Left forelimb (tissue), 1 donor: ENCODE results near the gene FAIM2.
"Not testable (repeated sequence)": the region's sequence is repeated elsewhere in the genome, so short reads cannot be mapped to it uniquely, and the experiment has no call there.

Experiments
- DNase-seq: peaks from one replicate; pipeline ENCODE4 v3.0.0-alpha.2; 2018; ENCODE audit warnings: low spot score

FAIM2 gene

DNA sequence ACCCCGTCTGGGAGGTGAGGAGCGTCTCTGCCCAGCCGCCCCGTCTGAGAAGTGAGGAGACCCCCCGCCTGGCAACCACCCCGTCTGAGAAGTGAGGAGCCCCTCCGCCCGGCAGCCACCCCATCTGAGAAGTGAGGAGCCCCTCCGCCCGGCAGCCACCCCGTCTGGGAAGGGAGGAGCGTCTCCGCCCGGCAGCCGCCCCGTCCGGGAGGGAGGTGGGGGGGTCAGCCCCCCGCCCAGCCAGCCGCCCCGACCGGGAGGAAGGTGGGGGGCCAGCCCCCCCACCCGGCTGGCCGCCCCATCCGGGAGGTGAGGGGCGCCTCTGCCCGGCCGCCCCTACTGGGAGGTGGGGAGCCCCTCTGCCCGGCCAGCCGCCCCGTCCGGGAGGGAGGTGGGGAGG lies 42.8 kb downstream of the FAIM2 start:
- DNase-seq: not testable (repeated sequence)

DNA sequence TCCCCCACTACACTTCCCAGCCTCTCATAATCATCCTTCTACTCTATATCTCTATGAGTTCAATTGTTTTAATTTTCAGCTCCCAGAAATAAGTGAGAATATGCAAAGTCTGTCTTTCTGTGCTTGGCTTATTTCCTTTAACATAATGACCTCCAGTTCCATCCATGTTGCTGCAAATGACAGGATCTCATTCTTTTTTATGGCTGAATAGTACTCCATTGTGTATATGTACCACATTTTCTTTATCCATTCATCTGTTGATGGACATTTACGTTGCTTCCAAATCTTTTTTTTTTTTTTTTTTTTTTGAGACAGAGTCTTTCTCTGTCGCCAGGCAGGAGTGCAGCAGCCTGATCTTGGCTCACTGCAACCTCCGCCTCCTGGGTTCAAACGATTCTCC lies 47.8 kb downstream of the FAIM2 start:
- not testable (repeated sequence) for DNase-seq

DNA sequence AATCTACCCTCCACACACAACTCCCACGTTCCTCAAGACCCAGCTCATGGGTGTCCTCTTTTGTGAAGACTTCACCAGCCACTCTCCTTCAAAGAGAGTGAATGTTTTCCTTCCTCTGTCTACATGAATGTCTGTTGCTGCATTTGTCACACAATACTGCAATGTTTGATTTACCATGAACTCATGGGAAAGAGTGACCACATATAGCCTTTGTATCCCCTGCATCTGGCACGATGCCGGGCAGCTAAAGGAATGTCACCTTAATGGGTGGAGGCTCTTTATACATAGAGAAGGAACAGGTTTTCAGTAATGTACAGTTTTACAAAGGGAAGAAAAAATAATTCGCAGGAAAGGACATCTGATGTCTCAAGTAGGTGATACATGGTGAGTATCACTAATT lies 48.7 kb downstream of the FAIM2 start:
- no peak for DNase-seq

DNA sequence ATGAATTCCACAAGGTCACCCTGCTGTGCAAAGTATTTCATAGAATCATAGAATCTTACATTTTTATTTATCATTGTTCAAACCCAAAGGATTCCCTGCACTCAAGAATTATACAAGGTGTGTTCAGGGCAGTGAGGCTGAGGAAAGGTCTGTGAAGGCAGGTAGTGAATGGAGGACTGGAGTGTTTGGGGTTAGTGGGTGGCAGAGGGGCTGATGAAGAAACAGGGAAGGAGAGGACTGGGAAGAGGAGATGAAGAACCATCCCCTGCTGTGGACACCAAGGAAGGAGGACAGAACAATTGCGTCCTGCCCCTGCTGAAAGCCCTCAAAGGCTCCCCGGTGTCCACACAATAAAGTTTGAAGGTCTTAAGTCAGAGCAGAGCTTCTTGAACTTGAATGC lies 50.0 kb downstream of the FAIM2 start:
- no peak for DNase-seq

DNA sequence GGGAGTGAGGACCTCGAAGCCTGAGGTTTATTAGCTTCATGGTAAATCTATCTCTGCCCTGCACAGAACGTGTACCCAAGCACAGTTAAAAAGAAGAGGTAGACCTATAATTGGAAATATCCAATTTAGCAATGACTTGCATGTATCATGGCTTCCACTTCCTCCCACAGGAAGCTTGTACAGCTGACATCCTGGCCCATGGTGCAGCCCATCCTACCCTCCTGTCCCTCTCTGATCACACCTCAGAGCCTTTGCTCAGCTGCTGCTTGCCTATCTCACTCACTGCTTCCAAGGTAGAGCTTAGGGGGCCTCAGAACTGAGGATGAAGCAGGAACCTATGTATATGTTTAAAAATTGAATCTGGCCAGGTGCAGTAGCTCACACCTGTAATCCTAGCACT lies 56.5 kb downstream of the FAIM2 start:
- no peak for DNase-seq

DNA sequence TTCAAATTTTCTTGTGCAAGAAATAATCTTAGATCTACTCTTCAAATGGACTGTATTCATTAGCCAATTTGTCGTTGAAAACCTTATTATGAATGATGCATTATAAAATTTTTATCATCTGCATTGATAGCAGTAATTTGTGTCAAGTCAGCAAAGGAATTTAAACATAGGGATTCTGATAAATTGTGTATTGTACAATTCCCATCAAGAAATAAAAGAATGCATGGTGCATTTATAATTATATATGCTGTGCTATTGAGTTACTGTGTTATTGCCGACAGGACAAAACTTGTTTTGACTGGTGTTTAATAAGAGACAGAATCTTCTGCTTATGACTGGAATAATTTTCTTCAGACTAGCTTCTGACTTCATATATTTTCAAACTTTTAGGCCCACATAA lies 57.7 kb downstream of the FAIM2 start:
- DNase-seq: no peak

DNA sequence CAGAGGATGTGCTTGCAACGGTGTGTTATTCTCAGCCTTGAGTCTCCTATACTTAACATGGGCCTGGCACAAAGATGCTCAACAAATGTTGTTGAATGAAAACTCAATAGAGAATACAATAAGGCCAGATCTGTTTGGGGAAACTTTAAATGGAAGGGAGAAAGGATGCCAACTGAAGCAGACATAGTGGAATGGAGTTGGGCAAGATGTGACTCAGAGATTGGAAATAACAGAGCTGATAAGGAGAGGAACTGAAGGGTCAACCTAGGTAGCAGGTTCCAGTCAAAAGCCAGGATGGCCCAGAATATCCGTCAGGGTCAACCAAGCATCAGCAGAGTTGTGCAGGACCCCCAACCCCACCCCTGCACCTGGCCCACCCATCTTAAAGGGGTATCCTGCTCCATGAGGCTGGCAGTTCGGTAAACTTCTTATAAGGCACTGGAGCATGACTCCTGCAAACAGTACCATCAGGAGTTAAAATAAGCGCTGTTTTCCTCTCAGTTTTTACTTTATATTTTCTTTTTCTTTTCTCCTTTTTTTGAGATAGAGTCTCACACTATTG lies 59.7 kb downstream of the FAIM2 start:
- DNase-seq: no peak

GRCh38 chr12:49843411-49843810 lies 60.3 kb downstream of the FAIM2 start:
- DNase-seq: no peak

- DNase-seq: peak; percentile 92
Measured at GRCh38 chr12:49842519-49843352, 61.0 kb downstream of the FAIM2 start, which contains the start of gene BCDIN3D. BCDIN3D (minus strand) TSS chr12:49843106; CDS start chr12:49843087, 19 bp downstream.

DNA sequence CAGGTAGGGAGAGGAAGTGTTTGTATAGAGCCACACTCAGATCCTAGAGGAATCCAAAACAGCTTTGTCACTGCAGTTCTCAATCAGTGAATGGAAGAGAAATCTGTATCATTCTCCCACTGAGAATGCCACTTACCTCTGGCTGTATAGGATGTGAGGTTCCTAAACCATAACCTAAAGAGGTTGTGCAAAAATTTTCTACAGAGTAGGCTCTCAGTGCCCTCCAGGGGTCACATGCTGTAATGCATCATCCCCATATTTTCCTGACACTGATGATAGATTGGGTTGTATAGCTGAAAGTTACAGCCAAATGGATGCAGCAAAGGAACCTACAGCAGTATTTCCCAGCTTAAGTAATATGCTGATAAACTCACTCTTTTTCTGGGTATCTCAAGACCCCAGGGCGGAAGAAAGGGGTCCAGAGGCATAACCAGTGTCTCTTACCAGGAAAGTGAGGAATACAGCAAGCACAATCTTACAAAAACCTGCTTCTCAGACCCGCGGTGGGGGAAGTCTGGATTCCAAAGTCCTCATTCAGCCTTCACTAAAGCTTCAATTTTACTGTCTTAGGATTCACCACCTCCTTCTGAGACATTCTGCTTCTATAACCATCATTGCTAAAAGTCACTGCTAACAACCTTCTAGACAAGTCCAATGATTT lies 64.6 kb downstream of the FAIM2 start:
- DNase-seq: no peak

DNA sequence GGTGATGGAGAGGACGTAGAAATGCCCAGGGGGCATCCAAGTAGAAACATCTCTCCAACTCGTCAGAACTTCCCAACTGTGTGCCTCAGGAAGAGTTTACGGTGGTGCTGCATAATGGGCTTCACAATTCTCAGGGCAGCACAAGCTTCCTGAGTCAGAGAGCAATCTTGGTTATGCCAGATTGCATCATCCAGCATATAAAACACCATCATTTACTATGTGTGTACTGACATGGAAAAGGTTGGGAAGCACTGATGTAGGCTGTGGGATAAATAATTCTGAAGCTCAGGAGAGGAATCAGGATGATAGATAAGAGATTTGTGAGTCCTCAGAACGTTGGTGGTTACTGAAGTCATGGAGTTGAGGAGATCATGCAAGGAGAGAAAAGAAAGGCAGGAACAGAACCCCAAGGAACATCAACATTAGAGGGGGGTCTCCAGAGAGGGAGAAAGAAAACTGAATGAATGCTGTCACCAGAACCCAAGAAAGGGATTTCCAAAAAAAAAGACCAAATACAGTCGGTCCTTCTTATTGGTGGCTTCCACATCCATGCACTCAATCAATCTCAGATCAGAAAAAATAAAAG lies 70.8 kb downstream of the FAIM2 start:
- DNase-seq: no peak

DNA sequence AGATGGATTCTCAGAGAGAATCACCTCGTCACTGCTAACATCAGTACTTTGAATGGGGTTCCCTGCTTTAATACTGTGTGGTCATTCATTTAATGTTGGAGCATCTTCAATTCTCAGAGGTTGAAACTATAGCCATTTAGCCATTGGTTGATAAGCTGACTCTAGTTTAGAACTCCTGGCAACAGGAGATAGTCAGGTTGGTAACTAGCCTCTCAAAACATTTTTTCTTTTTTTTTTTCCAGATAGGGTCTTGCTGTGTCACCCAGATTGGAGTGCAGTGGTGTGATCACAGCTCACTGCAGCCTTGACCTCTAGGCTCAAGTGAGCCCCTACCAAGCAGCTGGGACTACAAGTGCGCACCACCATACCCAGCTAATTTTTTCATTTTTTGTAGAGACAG lies 72.0 kb downstream of the FAIM2 start:
- no peak for DNase-seq

DNA sequence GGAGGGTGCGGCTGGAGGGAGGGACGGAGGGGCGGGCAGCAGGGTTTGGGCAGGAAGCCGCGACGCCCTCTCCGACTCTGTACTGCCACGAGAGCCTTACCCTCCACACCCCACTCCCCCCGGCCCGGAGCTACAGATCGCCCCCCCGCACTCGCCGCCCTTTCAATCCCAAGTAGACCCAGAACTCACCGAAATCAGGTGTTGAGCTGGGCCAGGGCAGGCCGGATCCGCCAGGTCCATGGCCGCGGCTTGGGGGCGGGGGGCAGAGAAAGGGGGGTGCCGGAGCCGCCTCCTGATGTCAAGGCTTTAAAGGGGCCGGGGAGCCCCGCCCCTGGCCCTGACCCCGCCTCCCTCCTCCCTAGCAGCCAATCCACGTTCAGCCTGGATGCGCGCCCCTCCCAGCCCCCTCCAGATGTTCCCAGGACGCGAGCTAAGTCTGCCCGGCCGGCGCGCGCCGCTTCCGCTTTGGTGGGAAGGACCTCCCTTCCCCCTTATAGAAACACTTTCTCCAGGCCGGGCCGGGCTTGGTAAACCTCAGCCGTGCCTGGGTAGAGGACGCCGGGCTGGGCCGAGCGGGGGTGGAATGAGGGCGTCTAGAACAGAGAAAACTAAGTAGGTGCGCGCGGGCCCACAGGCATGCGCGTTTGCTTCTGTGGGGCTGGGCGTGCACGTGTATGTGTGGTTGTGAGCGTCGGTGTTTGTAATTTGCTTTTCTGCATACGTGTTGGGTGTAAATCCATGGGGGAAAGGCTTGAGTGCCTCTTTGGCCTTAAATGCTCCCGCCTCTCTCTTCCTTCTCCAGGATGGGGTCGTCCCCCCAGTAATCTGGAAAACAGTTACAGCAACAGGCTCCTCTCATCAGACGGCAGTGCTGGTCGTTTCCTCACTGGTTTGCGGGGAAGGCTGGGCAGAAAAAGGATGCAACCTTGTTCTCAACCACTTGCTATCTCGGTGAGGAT lies 75.3 kb downstream of the FAIM2 start, which contains the start of gene NCKAP5L:
NCKAP5L (minus strand) TSS at position 281 of the 959 bp plus-strand sequence. CDS start 24,369 bp downstream, outside the sequence.
- peak; percentile 99 for DNase-seq

DNA sequence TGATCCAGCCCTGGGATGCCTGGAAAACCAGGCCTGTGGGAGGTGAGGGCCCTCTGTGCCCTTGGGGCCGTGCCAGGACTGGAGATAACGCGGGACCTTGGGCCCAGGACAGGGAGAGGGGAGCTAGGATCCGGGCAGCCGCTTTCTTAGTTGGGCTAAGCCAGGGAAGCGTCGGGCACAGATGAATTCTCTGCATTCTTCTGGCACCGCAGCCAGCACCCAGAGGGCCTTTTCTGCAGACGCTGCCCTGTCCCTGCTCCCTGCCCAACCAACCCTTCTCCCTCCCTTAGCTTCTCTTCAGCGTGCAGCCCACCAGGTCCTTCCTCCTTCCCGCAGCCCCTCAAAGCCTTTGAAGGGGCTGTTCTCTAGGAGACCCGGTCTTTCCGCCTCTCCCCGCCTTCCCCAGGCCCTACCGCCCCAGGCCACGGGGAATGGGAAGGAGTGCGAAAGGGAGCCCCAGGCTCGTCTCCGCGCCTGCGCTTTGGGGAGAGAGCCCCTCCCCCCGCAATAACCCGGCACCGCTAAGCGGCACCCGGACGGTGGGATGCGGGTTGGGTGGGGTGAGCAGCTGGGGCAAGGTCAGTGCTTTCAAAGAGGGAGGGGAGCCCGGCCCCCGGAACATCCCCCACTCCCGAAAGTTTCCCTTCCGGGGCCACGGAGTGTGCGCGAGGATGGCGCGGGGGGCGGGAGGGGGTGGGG lies 76.2 kb downstream of the FAIM2 start:
- peak; percentile 87 for DNase-seq

GRCh38 chr12:49827051-49827400 lies 76.7 kb downstream of the FAIM2 start:
- no peak for DNase-seq

- no peak for DNase-seq
Measured at GRCh38 chr12:49825971-49826421, 77.7 kb downstream of the FAIM2 start.

GRCh38 chr12:49825360-49825970 lies 78.2 kb downstream of the FAIM2 start:
- no peak for DNase-seq

- DNase-seq: no peak
Measured at GRCh38 chr12:49824895-49825294, 78.8 kb downstream of the FAIM2 start.

DNA sequence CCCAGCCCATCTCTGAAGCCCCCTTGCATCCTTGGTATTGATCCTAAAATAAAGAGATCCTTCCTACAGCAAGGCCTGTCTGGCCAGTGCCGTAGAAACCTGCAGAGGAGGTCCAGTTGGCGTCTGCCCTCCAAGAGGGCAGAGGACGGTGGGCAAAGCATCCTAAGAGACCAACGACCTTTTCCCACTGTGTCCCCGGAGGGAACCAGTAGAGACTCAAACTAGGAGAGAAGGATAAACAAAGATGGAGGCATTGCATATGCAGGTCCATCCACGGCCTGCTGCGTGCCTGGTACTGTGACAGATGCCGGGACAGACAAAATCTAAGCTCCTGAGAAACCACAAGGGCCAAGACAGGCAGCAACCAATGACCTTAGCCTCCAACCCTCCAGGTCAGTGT lies 79.3 kb downstream of the FAIM2 start:
- no peak for DNase-seq

DNA sequence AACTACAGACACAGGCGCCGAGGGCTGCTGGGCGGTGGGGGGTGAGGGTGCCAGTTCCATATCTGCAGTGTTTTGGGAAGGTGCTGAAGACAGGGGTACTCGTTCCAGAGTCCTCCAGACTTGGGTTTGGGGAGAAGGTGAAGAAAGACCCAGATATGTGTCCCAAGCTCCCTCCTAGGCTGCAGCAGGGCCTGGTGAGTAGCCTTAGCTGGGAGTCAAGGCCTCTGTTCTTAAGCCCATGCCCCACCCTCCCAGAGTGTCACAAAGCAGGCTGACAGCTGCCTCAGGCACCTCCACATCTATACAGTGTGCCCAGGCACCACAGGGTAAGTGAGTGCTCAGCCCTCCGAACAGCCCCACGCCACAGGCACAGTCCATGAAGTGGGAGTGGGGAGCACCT lies 79.7 kb downstream of the FAIM2 start:
- DNase-seq: no peak
